DMS114 treated with DMSO at 0.1 percent for 48 hours (cell line): ENCODE data around the gene CSNK1D.
"Not testable (repeated sequence)": the region's sequence is repeated elsewhere in the genome, so short reads cannot be mapped to it uniquely, and the experiment has no call there.

ENCODE experiments used
- DNase-seq: peaks from one replicate; lab custom pipeline; 2025; ENCODE audit not compliant: unreplicated experiment; lab: John Stamatoyannopoulos, UW

CSNK1D gene

GRCh38 chr17:82217120-82217529, 56.4 kb downstream of the CSNK1D start:
- DNase-seq: no peak

GRCh38 chr17:82216301-82217119, 57.0 kb downstream of the CSNK1D start:
- DNase-seq: no peak

DNA sequence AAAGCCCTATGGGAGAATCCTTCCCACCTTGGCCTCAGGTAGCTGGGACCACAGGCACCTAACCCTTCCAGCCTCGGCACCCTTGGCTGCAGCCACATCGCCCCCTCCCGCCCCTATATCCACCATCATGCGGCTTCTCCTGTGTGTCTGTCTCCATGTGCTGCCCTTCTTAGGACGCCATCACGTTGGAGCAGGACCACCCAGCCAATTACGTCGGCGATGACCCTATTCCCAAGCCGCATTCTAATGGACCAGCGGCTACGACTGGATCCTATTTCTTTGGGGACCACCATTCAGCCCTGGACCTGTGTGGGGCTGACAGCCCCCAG, 57.6 kb downstream of the CSNK1D start:
- DNase-seq: no peak

- no peak for DNase-seq
Measured at GRCh38 chr17:82215095-82215971, 58.2 kb downstream of the CSNK1D start.

GRCh38 chr17:82214012-82214628, 59.4 kb downstream of the CSNK1D start:
- no peak for DNase-seq

DNA sequence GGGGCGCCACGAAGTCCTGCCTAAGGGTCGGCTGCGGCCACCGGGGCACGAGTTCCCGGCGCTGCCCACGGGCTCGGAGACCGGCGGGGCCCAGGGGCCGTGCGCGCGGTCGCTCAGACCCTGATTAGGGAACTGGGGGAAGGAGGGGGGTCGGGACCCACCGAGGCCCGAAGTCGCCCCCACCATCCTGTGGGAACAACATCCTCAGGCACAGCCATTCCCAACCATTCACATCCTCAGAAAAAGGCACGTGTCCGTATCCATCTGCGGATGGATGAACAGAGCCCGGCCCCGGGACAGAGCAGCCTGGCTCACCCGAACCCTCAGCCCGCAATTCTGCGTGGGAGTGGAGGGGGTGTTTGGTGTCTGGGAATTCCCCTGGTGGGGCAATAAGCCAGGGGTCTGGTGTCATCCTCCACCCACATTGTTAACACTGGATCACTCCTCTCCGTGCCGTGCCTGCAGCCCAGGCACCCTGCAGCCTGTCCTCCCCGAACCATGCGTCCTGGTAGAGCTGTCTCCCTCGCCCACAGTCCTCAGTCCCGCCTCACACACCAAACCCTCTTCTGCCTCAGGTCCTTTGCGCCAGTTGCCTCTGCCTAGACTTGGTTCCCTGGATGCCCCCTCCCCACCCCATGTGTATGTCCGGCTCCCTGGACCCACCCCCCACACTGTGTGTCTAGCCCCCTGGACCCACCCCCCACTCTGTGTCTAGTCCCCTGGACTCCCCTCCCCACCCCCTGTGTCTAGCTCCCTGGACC, 60.1 kb downstream of the CSNK1D start:
- DNase-seq: peak; percentile 57

GRCh38 chr17:82212331-82213250, 60.9 kb downstream of the CSNK1D start, which contains the start of gene CCDC57:
CCDC57 (minus strand) TSS chr17:82212842; CDS start chr17:82201944, 10,898 bp downstream.
- DNase-seq: peak; percentile 17

DNA sequence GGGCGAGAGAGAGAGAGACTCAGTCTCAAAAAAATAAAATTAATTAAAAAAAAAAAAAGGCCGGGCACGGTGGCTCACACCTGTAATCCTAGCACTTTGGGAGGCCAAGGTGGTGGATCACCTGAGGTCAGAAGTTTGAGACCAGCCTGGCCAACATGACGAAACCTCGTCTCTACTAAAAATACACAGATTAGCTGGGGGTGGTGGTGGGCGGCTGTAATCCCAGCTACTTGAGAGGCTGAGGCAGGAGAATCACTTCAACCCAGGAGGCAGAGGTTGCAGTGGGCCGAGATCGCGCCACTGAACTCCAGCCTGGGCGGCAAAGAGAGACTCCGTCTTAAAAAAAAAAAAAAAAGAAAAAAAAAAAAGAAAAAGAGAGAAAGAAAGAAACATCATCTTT, 62.8 kb downstream of the CSNK1D start:
- DNase-seq: not testable (repeated sequence)

GRCh38 chr17:82205720-82206508, 67.6 kb downstream of the CSNK1D start:
- DNase-seq: peak; percentile 57

- DNase-seq: no peak
Measured at GRCh38 chr17:82204831-82205719, 68.4 kb downstream of the CSNK1D start.

DNA sequence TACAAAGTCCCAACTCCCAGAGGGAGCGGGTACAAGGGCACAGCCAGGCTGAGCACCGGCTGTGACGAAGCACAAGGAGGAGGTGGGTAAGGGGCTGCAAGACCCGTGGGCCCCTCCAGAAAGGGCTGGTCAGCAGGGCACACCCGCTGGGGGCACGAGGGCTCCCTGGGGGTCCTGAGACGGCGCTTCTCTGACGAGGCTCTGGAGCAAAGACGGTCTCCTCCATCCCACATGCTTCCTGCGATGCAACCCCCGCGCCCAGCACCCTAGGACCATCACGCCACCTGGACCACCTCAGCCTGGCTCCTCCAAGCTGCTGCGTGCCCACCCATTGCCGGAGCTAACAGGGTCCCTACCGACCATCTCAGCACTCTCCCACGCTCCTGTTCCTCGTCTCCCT, 69.6 kb downstream of the CSNK1D start:
- no peak for DNase-seq

GRCh38 chr17:82202981-82203380, 70.5 kb downstream of the CSNK1D start:
- no peak for DNase-seq

DNA sequence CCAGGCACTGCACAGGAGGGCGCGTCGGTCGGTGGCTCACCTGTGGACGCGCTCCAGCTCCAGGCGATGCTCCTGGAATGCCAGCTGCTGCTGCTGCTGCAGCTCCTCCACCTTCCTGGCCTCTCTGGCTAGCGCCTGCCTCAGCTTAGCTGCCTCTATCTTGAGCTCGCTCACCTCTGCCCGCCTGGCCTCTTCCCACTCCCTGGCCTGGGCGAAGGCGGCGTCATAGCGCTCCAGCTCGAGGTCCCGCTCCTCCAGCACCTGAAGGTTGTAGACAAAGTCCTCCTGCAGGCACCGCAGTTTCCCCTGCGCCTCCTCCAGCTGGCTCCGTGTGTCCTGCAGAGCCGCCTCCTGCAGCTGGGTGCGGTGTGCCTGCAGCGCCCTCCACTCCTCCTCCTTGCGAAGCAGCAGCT, 72.0 kb downstream of the CSNK1D start:
- DNase-seq: no peak

DNA sequence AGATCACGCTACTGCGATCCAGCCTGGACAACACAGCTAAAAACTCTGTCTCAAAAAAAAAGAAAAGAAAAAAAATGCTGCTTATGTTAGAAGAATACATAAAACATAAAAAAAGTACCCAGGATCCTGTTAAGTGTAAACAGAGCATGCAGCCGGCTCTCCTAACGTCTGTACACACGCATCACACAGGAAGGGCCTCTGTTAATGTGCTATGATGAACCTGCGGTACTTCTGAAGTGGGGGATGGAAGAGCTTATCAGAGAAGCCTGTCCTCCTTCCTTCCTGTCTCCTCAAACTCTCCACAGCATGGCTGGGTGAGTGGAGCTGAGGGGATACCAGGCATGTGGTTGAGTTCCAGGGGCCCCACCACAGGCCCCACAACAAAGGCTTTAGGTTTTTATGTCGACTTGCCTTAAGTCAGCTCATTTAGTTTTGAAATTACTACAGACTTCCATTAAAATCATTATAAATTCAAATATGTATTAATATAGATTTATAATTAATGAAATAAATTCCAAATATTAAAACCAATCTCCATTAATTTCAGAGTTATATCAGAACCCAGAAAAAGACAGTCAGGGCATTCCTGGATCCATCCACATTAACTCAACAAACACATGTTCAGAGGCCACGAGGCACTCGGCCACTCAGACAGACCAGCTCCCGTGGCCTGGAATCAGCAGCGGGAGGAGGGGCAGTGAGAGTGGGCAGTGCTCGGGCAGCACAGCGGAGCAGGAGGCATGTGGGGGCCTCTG, 72.6 kb downstream of the CSNK1D start:
- no peak for DNase-seq

DNA sequence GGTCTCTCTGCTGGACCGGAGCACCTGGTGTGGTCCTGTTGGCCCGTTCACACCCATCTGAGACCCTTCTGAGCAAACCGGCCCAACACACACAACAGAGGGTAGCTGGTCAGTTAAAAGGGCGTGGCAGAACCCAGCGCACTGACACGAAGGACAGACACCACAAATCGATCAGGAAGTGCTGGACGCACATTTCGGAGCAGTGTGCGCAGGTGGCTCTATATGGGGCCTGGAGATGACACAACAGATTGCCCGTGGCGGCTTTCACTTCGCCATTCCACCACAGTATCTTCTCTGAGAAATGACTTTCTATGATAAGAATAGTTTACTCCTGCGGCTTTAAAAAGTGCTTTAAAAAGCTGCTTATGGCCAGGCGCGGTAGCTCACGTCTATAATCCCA, 73.4 kb downstream of the CSNK1D start:
- no peak for DNase-seq

DNA sequence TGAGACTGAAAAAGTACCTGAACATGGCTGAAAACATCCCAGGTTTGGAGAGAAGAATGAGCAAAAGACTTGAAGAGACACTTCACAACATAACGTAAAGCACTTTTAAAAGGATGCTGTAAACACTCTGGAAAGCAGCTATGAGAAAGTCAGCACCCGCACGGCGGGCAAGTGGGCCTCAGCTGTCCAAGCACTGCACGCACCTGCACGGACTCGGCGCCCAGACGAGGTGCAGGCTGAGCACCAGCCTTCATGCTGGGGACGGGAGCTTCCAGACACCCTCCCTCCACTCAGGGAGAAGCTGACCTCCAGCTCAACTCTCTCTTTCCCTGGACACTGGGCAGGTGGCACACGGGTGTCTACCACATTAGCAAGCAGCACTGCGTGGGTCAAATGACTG, 74.0 kb downstream of the CSNK1D start:
- DNase-seq: no peak

DNA sequence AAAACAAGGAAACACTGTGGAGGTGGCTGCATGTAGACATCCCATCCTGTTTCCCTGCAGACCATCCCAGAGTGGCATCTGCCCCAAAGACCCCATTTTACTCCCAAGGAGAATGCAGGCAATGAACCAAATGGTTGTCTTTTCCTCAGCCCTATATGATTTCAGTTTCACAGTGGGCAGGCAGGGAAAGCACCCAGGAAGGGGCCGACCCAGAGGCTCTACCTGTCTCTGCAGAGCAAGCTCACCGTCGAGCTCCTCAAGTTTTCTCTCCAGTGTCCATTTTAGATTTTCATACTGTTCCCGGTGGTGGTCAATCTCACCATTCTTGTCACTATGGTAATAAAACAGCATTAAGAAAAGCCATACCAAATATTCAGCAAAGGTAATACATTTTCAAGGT, 75.4 kb downstream of the CSNK1D start:
- no peak for DNase-seq
